Activated effector memory CD4-positive, alpha-beta T cell treated with anti-CD3 and anti-CD28 coated beads, Interleukin-2, amount 50 U/mL, for 16 hours (primary cell): ENCODE results near the gene PSTK.

Source experiments
- DNase-seq: peaks from one replicate; pipeline ENCODE4 v3.0.0-alpha.2; 2020

PSTK gene

GRCh38 chr10:122993797-122994336 lies 13.7 kb downstream of the PSTK start:
- DNase-seq: no peak

GRCh38 chr10:122995936-122996335 lies 15.7 kb downstream of the PSTK start:
- no peak for DNase-seq

- DNase-seq: no peak
Observed at GRCh38 chr10:122997864-122998263, 17.7 kb downstream of the PSTK start.

- DNase-seq: no peak
Observed at GRCh38 chr10:122998360-122998917, 18.2 kb downstream of the PSTK start.

- DNase-seq: no peak
Observed at GRCh38 chr10:122998934-122999333, 18.7 kb downstream of the PSTK start.

- DNase-seq: no peak
Observed at GRCh38 chr10:122999347-122999746, 19.1 kb downstream of the PSTK start.

- DNase-seq: no peak
Observed at GRCh38 chr10:123000155-123000554, 20.0 kb downstream of the PSTK start.

- DNase-seq: no peak
Observed at GRCh38 chr10:123001370-123001769, 21.2 kb downstream of the PSTK start.

GRCh38 chr10:123004298-123004697 lies 24.1 kb downstream of the PSTK start:
- DNase-seq: no peak

GRCh38 chr10:123007558-123008354 lies 27.6 kb downstream of the PSTK start:
- DNase-seq: peak; percentile 76

GRCh38 chr10:123008355-123009104 lies 28.3 kb downstream of the PSTK start, which contains the start of the genes ACADSB and IKZF5:
Gene ACADSB, plus strand, starts transcription at chr10:123009006. Its CDS starts 24 bp downstream, at chr10:123009030.
Gene IKZF5, minus strand, starts transcription at chr10:123008795. Its CDS starts 10,170 bp downstream, at chr10:122998625.
- peak; percentile 98 for DNase-seq

GRCh38 chr10:123009105-123009820 lies 29.1 kb downstream of the PSTK start:
- peak; percentile 71 for DNase-seq

- DNase-seq: no peak
Observed at GRCh38 chr10:123011987-123012386, 31.8 kb downstream of the PSTK start.

GRCh38 chr10:123013456-123014419 lies 33.5 kb downstream of the PSTK start:
- no peak for DNase-seq

- DNase-seq: no peak
Observed at GRCh38 chr10:123014772-123015171, 34.6 kb downstream of the PSTK start.

GRCh38 chr10:123016228-123016627 lies 36.0 kb downstream of the PSTK start:
- DNase-seq: no peak

- no peak for DNase-seq
Observed at GRCh38 chr10:123017421-123018165, 37.4 kb downstream of the PSTK start.

- DNase-seq: no peak
Observed at GRCh38 chr10:123018531-123018930, 38.3 kb downstream of the PSTK start.

GRCh38 chr10:123019264-123019663 lies 39.1 kb downstream of the PSTK start:
- no peak for DNase-seq

- DNase-seq: no peak
Observed at GRCh38 chr10:123019941-123020703, 39.9 kb downstream of the PSTK start.
